Pancreas (tissue), 10 donors: Measurements from ENCODE around the gene STK32A. TPM values are rescaled to one million over a fixed set of nuclear protein-coding genes. Genes with fewer than 3 reads are reported as not detected.

Source experiments
- ATAC-seq, 4 donors: fragments of 200-7000 bp; cut with Tn5 transposase; one replicate each; pipeline versions ENCODE4 v1.8.0 to v1.9.1; 2020; ENCODE audit warnings: mild to moderate bottlenecking in 4 of 4, moderate library complexity in 4 of 4
- DNase-seq, 6 donors: peaks; one replicate each; pipeline ENCODE4 v3.0.0-alpha.2; 2020
- FAIRE-seq: peaks from 2 replicates; lab custom pipeline; 2012; peaks lifted over from hg19 to GRCh38; lab: Jason Lieb, UNC
- H3K27ac ChIP-seq, 4 donors: fragments of 200-600 bp; sonication (generic); 1 replicate in 3 of 4; 2 replicates in 1 of 4; pipeline versions ENCODE4 v1.5.0 to v1.8.0; 2020
- H3K27me3 ChIP-seq, 4 donors: fragments of 200-600 bp; one replicate each; pipeline ENCODE4 v1.8.0; 2021
- H3K36me3 ChIP-seq, 3 donors: fragments of 200-600 bp; sonication (generic) in 1 of 3; one replicate each; pipeline versions ENCODE4 v1.5.0 to v1.8.0; 2020 to 2021
- H3K4me1 ChIP-seq, 3 donors: fragments of 200-600 bp; one replicate each; pipeline ENCODE4 v1.8.0; 2021
- H3K4me3 ChIP-seq, 4 donors: fragments of 200-600 bp; sonication (generic) in 2 of 4; one replicate each; pipeline versions ENCODE4 v1.5.0 to v1.8.0; 2020 to 2021
- H3K9me3 ChIP-seq, 4 donors: fragments of 200-600 bp; one replicate each; pipeline ENCODE4 v1.8.0; 2021
- WGBS, 2 donors: extraction: QIAGEN DNeasy Blood & Tissue Kit; methylation state at CpG; one replicate each; pipeline ENCODE4 v1.1.7; 2013; 5-methylcytosine and 5-hydroxymethylcytosine counted together
- intact Hi-C, 3 donors: fragments of 100-400 bp; cut with DNase I; formaldehyde crosslinking; loops; one replicate each; pipeline versions ENCODE4 v1.11.1 to v1.14.2; 2022
- polyA plus RNA-seq, 2 donors: library from polyadenylated mRNA; stranded (reverse); fragments of 200-250 nt; gene quantifications; one replicate each; pipeline ENCODE4 v1.2.3, GENCODE V29; 2013
- total RNA-seq, 6 donors: library from RNA; stranded (reverse); fragmentation: NEBNext Ultra II Directional in 4 of 6; extraction: Animal tissue kit (Norgen Biotek cat#: 25700) in 4 of 6; gene quantifications; one replicate each; pipeline versions ENCODE4 v1.2.1 to v1.2.4, GENCODE V29; 2021 to 2023
- TF ChIP-seq, protein P1 (sequence below), 4 donors: fragments of 200-600 bp; sonication (generic) in 3 of 4; IDR thresholded peaks; one replicate each; pipeline versions ENCODE4 v1.5.0 to v1.8.0; 2021; ENCODE audit warnings: antibody characterized with exemption in 4 of 4
- donor health status: healthy with polysubstance abuse.
- donor health status: DM: no; HTN: no; CAD: no; lungs with moderate emphysema.
- donor health status: DM: no; HTN: no; CAD: no.
- donor health status: control.
- donor health status: control.
- donor health status: Bipolar disorder and iron deficiency.
- donor health status: DM: yes; HTN: yes; CAD: no.
- donor health status: DM: no; HTN: no; CAD: no.
- donor health status: DM: no; HTN: no; CAD: no.
- donor health status: DM: yes; HTN: yes; CAD: no.

STK32A gene
- total and polyA plus RNA-seq, 8 donors = 1.7 to 5.6 (median 3.2) TPM

DNA sequence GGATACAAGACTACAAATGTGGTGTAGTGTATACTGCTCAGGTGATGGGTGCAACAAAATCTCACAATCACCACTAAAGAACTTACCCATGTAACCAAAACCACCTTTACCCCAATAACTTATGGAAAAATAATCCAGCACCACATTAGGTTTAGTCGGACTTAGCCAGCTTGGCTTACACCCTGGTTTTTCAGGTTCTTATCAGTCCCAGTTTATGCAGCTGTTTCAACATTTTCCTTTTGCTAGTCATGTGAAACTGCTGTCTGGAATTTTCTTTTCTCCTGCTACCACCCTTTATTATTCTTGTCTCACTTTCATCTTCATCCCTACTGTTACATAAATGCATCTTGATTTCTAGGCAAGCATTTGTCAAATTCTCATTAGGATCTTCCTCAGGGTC is 51.5 kb downstream of the STK32A start:
- TF ChIP-seq, protein P1, sequence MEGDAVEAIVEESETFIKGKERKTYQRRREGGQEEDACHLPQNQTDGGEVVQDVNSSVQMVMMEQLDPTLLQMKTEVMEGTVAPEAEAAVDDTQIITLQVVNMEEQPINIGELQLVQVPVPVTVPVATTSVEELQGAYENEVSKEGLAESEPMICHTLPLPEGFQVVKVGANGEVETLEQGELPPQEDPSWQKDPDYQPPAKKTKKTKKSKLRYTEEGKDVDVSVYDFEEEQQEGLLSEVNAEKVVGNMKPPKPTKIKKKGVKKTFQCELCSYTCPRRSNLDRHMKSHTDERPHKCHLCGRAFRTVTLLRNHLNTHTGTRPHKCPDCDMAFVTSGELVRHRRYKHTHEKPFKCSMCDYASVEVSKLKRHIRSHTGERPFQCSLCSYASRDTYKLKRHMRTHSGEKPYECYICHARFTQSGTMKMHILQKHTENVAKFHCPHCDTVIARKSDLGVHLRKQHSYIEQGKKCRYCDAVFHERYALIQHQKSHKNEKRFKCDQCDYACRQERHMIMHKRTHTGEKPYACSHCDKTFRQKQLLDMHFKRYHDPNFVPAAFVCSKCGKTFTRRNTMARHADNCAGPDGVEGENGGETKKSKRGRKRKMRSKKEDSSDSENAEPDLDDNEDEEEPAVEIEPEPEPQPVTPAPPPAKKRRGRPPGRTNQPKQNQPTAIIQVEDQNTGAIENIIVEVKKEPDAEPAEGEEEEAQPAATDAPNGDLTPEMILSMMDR (IDR thresholded peaks at IDR 0.05) = no peak
- FAIRE-seq (no peak), ATAC-seq (peak; percentile 69 to 93 (median 91)), DNase-seq (peak in 3 of 6 donors; percentile 17 to 49 (median 43))
- Histone ChIP-seq H3K27me3 (no peaks in the 10 kb centered on the region), H3K9me3 (no peaks in the 10 kb centered on the region), H3K36me3 (no peaks in the 10 kb centered on the region), H3K4me3 (no peak overlapping the region), H3K27ac (peak overlapping the region in 2 of 4 donors; percentile 57 to 69), H3K4me1 (peaks cover 0 to 17% (median 0%) of the 10 kb centered on the region in 3 donors)
- intact Hi-C loops = no loop called here
- 22 to 29% methylated on average over 1 of the region's 1 CpG for WGBS, 2 donors

DNA sequence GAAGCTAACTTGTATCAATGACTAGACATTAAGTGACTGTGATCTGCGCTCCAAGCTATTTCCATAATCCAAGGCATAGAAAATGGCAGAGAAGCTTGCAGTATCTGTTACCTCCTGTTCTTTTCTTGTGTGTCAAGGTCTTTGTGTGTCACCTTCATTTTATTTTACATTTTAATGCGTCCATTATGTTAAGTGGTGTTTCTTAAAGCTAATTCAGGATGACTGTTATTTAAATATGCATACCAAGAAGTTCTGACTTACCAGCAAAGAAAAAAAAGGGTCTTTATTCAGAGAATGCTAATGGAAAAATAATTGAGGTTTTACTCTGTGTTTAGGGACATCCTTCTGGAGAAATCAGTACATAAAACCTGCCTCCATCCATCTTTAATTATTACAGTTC is 52.3 kb downstream of the STK32A start:
- no peaks in the 10 kb centered on the region for H3K27me3 ChIP-seq
- ATAC-seq (peak in 2 of 4 donors; percentile 16 to 27), DNase-seq (no peak), FAIRE-seq (no peak)
- H3K36me3 ChIP-seq = no peaks in the 10 kb centered on the region
- H3K27ac ChIP-seq = peak overlapping the region in 3 of 4 donors; percentile 38 to 69 (median 57)
- H3K9me3 ChIP-seq = no peaks in the 10 kb centered on the region
- no peak overlapping the region for H3K4me3 ChIP-seq
- TF ChIP-seq, protein P1 (IDR thresholded peaks at IDR 0.05) = no peak
- 74 to 75% methylated on average over 2 of the region's 2 CpGs for WGBS, 2 donors
- peaks cover 0 to 17% (median 0%) of the 10 kb centered on the region in 3 donors for H3K4me1 ChIP-seq
- intact Hi-C loops = no loop called here

DNA sequence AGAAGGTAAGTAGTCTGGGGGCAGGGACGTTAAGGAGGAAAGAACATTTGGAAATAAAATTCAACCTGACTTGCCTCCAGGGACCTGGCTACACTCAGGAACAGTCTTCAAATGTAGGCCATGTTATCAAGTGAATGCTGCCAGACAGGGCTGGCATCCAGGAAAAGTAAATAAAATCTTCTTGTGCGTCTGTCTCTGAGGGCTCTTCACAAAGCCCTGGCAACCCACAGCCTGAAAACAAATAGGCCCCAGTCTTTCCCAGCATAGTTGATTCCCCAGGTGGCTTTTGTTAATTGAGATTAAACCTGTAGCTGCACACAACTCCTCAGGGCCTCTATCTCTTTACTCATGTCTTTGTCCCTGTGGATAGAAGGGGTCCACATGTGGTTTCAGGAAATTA is 55.4 kb downstream of the STK32A start:
- WGBS, 2 donors = 34 to 37% methylated on average over 2 of the region's 2 CpGs
- intact Hi-C loops = no loop called here
- FAIRE-seq = no peak
- H3K36me3 ChIP-seq = no peaks in the 10 kb centered on the region
- H3K27me3 ChIP-seq = no peaks in the 10 kb centered on the region
- peak in 2 of 6 donors; percentile 26 to 33 for DNase-seq
- H3K27ac ChIP-seq = no peak overlapping the region
- TF ChIP-seq, protein P1 (IDR thresholded peaks at IDR 0.05) = no peak
- H3K9me3 ChIP-seq = no peaks in the 10 kb centered on the region
- ATAC-seq = peak in 3 of 4 donors; percentile 70 to 84 (median 73)
- H3K4me1 ChIP-seq = peaks cover 0 to 17% (median 0%) of the 10 kb centered on the region in 3 donors
- H3K4me3 ChIP-seq = no peak overlapping the region

DNA sequence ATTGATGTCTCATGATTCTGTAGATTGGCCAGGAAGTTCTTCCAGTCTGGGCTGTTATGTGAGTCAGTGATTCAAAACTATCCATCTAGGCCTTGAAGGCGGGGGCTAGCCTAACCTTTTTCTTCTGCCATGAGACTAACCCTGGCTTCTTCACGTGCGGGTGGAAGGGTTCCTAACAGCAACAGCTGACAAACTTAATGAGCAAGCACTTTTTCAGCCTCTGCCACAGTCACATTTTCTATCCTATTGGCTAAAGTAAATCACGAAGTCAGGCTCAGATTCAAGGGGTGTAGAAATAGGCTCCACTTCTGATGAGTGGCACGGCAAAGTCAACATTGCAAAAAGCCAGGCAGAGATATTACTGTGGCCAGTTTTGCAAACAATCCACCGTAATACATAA is 68.4 kb downstream of the STK32A start:
- TF ChIP-seq, protein P1 (IDR thresholded peaks at IDR 0.05) = no peak
- H3K36me3 ChIP-seq = no peaks in the 10 kb centered on the region
- H3K4me1 ChIP-seq = peaks cover 0 to 4% (median 0%) of the 10 kb centered on the region in 3 donors
- DNase-seq = no peak
- intact Hi-C loops = no loop called here
- H3K27me3 ChIP-seq = no peaks in the 10 kb centered on the region
- no peak overlapping the region for H3K27ac ChIP-seq
- WGBS, 2 donors = 75 to 80% methylated on average over 6 of the region's 6 CpGs
- peak in 1 of 4 donors; percentile 66 for ATAC-seq
- no peaks in the 10 kb centered on the region for H3K9me3 ChIP-seq
- no peak for FAIRE-seq
- H3K4me3 ChIP-seq = no peak overlapping the region

DNA sequence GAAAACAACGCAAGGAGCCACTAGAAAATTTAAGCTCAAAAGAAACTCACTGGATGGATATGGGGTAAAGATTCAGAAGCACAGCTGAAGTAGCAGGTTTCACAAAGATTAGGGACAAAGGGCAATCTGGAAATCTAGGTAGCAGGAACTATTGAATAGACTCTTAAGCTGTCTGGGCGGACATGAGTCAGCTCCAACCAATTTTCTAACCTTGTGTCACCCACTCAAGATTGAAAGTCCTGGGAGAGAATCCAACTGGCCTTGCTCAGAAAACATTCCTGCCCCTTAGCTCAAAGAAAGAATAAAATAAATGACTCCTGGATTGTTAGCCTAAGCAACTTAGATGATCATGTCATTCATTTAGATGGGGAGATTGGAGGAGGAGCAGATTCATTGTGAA is 69.2 kb downstream of the STK32A start:
- ATAC-seq (peak in 2 of 4 donors; percentile 71 to 81), DNase-seq (no peak), FAIRE-seq (no peak)
- Histone ChIP-seq H3K27me3 (no peaks in the 10 kb centered on the region), H3K9me3 (no peaks in the 10 kb centered on the region), H3K4me3 (no peak overlapping the region), H3K36me3 (no peaks in the 10 kb centered on the region), H3K4me1 (peaks cover 0 to 4% (median 0%) of the 10 kb centered on the region in 3 donors), H3K27ac (peak overlapping the region in 1 of 4 donors; percentile 2)
- TF ChIP-seq, protein P1 (IDR thresholded peaks at IDR 0.05) = no peak
- intact Hi-C loops = no loop called here
- WGBS, 2 donors = 85 to 89% methylated on average over 2 of the region's 2 CpGs
